Measurements from ENCODE around the gene KCNMB1. TPM values are rescaled to one million over a fixed set of nuclear protein-coding genes. Genes with fewer than 3 reads are reported as not detected.

The KCNMB1 gene
- total RNA-seq, 4 donors from 2014 or later: 0.18 to 1.5 (median 0.81) TPM

DNA sequence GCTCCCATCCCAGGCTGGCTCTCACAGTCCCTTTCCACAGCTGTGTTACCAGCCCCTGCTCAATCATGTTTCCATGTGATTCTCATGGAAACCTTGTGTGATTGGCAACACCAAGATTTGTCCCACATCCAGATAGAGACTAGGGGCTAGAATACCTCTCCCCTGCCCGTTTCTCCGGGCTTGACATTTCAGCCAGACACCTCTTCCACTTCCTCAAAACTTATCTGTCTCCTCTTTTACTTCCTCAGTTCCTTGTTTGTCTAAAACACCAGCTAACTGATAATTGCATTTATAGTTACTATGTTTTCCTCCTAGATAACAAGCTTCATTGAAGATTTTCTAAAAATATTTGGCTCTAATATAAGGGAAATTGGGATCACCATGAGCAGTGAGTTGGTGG, 16.6 kb upstream of the KCNMB1 start:
- Histone ChIP-seq H3K36me3 (no peaks in the 10 kb centered on the region), H3K4me1 (no peaks in the 10 kb centered on the region), H3K27ac (no peak overlapping the region), H3K9me3 (no peaks in the 10 kb centered on the region), H3K27me3 (no peaks in the 10 kb centered on the region), H3K4me3 (no peak overlapping the region)
- TF ChIP-seq, protein P1, sequence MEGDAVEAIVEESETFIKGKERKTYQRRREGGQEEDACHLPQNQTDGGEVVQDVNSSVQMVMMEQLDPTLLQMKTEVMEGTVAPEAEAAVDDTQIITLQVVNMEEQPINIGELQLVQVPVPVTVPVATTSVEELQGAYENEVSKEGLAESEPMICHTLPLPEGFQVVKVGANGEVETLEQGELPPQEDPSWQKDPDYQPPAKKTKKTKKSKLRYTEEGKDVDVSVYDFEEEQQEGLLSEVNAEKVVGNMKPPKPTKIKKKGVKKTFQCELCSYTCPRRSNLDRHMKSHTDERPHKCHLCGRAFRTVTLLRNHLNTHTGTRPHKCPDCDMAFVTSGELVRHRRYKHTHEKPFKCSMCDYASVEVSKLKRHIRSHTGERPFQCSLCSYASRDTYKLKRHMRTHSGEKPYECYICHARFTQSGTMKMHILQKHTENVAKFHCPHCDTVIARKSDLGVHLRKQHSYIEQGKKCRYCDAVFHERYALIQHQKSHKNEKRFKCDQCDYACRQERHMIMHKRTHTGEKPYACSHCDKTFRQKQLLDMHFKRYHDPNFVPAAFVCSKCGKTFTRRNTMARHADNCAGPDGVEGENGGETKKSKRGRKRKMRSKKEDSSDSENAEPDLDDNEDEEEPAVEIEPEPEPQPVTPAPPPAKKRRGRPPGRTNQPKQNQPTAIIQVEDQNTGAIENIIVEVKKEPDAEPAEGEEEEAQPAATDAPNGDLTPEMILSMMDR (IDR thresholded peaks at IDR 0.05): no peak
- TF ChIP-seq POLR2A (IDR thresholded peaks at IDR 0.05): no peak
- no peak for DNase-seq

DNA sequence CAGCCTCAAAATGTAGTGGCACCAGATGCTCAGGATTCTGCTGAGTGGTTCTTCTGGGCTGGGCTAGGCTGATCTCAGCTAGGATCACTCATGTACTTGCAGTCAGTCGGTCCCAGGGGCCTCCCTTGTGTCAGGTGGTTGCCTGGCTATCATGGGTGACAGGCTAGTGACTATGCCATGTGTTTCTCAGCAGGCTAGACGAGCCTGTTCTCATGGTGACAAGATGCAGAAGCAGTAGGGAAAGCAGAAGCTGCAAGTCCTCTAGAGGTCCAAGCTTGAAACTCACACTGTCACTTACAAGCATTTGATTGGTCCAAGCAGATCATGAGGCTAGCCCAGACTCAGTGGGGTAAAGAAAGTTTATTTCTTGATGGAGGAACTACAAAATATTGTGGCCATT, 15.2 kb upstream of the KCNMB1 start:
- no peaks in the 10 kb centered on the region for H3K4me1 ChIP-seq
- no peaks in the 10 kb centered on the region for H3K36me3 ChIP-seq
- H3K4me3 ChIP-seq: no peak overlapping the region
- H3K27me3 ChIP-seq: no peaks in the 10 kb centered on the region
- no peak for DNase-seq
- TF ChIP-seq, protein P1 (IDR thresholded peaks at IDR 0.05): no peak
- no peak for TF ChIP-seq POLR2A (IDR thresholded peaks at IDR 0.05)
- H3K27ac ChIP-seq: no peak overlapping the region
- H3K9me3 ChIP-seq: no peaks in the 10 kb centered on the region

DNA sequence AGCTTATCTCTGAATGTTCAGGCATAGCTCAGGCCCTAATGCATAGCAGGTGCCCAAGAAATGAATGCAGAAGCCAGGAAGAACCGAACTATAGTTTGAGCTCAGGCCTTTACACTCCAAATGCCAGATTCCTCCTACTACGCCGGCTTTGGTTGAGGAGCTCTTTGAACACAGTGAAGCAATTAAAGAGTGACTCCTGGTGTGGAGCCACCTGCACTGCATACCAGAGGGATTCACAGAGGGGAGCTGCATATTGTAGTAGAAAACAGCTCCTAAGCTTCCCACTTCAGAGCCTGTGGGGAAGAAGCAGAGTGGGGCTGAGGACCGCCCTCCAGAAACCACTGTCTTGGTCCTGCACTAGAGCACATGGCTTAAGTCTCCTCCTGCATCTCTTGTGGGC, 14.5 kb upstream of the KCNMB1 start:
- no peak for DNase-seq
- Histone ChIP-seq H3K27me3 (no peaks in the 10 kb centered on the region), H3K4me3 (no peak overlapping the region), H3K4me1 (no peaks in the 10 kb centered on the region), H3K36me3 (no peaks in the 10 kb centered on the region), H3K27ac (no peak overlapping the region), H3K9me3 (no peaks in the 10 kb centered on the region)
- TF ChIP-seq POLR2A (IDR thresholded peaks at IDR 0.05): no peak
- TF ChIP-seq, protein P1 (IDR thresholded peaks at IDR 0.05): no peak

DNA sequence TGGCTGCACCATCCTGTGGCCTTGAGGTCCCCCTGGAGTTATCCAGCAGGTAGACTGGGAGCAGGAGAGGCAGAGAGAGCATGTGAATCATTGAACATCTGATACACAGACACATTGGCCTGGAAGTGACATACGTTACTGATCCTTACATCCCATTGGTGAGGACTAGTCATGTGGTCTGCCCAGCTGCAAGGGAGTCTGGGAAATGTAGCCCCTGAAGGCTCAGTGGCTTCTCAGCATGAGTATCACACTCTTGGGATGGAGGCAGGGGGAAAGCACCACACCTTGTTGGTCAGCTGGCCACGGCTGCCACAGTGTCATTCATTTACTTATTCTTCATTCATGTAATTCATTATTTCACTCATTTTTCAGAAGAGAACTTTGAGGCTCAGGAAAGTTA, 13.3 kb upstream of the KCNMB1 start:
- H3K9me3 ChIP-seq: no peaks in the 10 kb centered on the region
- H3K4me1 ChIP-seq: no peaks in the 10 kb centered on the region
- DNase-seq: no peak
- no peak overlapping the region for H3K4me3 ChIP-seq
- H3K27me3 ChIP-seq: no peaks in the 10 kb centered on the region
- no peak overlapping the region for H3K27ac ChIP-seq
- TF ChIP-seq POLR2A (IDR thresholded peaks at IDR 0.05): no peak
- TF ChIP-seq, protein P1 (IDR thresholded peaks at IDR 0.05): no peak
- no peaks in the 10 kb centered on the region for H3K36me3 ChIP-seq

DNA sequence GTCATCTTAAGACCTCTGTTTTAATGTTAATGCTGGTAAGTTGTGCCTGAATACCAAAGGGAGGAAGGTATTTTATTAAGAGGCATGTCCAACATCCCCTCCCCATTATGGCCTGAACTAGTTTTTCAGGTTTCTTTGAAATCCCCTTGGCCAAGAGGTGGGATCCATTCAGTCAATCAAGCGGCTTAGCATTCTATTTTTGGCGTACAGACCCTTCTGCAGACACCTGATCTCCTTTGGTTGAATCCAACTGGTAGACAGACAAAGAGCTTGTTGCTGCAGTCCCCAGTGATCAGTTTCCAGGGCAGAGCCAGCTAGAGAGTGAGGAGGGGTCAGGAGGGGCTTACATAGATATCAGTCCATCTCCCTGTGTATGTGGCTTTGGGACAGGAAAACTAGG, 7.9 kb upstream of the KCNMB1 start:
- no peak overlapping the region for H3K4me3 ChIP-seq
- H3K36me3 ChIP-seq: no peaks in the 10 kb centered on the region
- no peak overlapping the region for H3K27ac ChIP-seq
- H3K9me3 ChIP-seq: no peaks in the 10 kb centered on the region
- TF ChIP-seq, protein P1 (IDR thresholded peaks at IDR 0.05): no peak
- TF ChIP-seq POLR2A (IDR thresholded peaks at IDR 0.05): no peak
- H3K27me3 ChIP-seq: no peaks in the 10 kb centered on the region
- peaks cover 0 to 5% (median 3%) of the 10 kb centered on the region in 4 donors for H3K4me1 ChIP-seq
- DNase-seq: no peak

DNA sequence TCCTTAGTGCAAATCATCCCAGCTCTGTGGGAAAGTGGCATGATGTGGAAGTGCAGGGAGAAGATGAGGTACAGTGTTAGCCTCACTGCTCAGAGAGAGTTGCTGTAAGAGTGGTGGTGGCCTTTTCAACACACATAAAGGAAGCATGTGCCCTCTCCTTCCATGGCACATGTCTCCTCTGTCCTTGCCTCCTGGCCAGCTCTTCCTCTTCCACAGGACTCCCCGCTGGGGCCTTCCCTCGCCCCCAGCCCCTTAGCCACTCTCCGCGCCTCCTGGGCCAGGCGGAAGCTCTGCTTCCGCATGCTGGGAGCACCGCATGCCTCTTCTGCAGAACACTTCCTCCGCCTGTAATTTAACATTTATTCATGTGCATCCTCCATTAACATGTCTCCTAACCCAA, 4.8 kb upstream of the KCNMB1 start:
- H3K27ac ChIP-seq: no peak overlapping the region
- no peaks in the 10 kb centered on the region for H3K36me3 ChIP-seq
- no peak for DNase-seq
- no peaks in the 10 kb centered on the region for H3K9me3 ChIP-seq
- H3K27me3 ChIP-seq: no peaks in the 10 kb centered on the region
- TF ChIP-seq, protein P1 (IDR thresholded peaks at IDR 0.05): no peak
- no peak for TF ChIP-seq POLR2A (IDR thresholded peaks at IDR 0.05)
- H3K4me3 ChIP-seq: no peak overlapping the region
- peaks cover 0 to 5% (median 3%) of the 10 kb centered on the region in 4 donors for H3K4me1 ChIP-seq
